MM.1S (cell line): ENCODE data around the gene FAR2.

ENCODE experiments used
- DNase-seq: peaks from one replicate; pipeline ENCODE4 v3.0.0-alpha.2; 2015
- H2AFZ ChIP-seq: fragments of 300-600 bp; sonication (generic); 2 replicates; pipeline ENCODE4 v1.6.0; 2016; ENCODE audit warnings: antibody characterized with exemption, low read length
- H3F3A ChIP-seq: fragments of 300-600 bp; sonication (generic); 2 replicates; pipeline ENCODE4 v1.6.1; 2016; ENCODE audit warnings: mild to moderate bottlenecking, antibody characterized with exemption, low read length, moderate library complexity, mixed read lengths; ENCODE audit not compliant: insufficient read depth
- H3K27ac ChIP-seq: fragments of 300-600 bp; sonication (generic); 2 replicates; pipeline ENCODE4 v1.5.1; 2016; ENCODE audit warnings: mild to moderate bottlenecking, low read length
- H3K27me3 ChIP-seq: fragments of 300-600 bp; sonication (generic); replicated peaks from 2 replicates; pipeline ENCODE4 v1.6.0; 2016; ENCODE audit warnings: low read length; ENCODE audit not compliant: insufficient read depth
- H3K36me3 ChIP-seq: fragments of 300-600 bp; sonication (generic); replicated peaks from 2 replicates; pipeline ENCODE4 v1.6.1; 2016; ENCODE audit warnings: mild to moderate bottlenecking, low read length, mixed read lengths; ENCODE audit not compliant: insufficient read depth
- H3K4me1 ChIP-seq: fragments of 300-600 bp; sonication (generic); 2 replicates; pipeline ENCODE4 v1.6.1; 2016; ENCODE audit warnings: low read length, mixed read lengths
- H3K4me2 ChIP-seq: fragments of 300-600 bp; sonication (generic); 2 replicates; pipeline ENCODE4 v1.6.0; 2016; ENCODE audit warnings: low read depth, low read length
- H3K4me3 ChIP-seq: fragments of 300-600 bp; sonication (generic); 2 replicates; pipeline ENCODE4 v1.5.1; 2016; ENCODE audit warnings: low read length, mixed read lengths
- H3K79me2 ChIP-seq: fragments of 300-600 bp; sonication (generic); 2 replicates; pipeline ENCODE4 v1.6.1; 2016; ENCODE audit warnings: mixed run types, low read length, mixed read lengths
- H3K9ac ChIP-seq: fragments of 300-600 bp; sonication (generic); 2 replicates; pipeline ENCODE4 v1.6.1; 2016; ENCODE audit warnings: low read length, mixed read lengths
- H3K9me2 ChIP-seq: fragments of 300-600 bp; sonication (generic); replicated peaks from 2 replicates; pipeline ENCODE4 v1.6.1; 2016; ENCODE audit warnings: mild to moderate bottlenecking, low read length, mixed read lengths; ENCODE audit not compliant: insufficient read depth
- H3K9me3 ChIP-seq: fragments of 300-600 bp; sonication (generic); replicated peaks from 2 replicates; pipeline ENCODE4 v1.6.1; 2016; ENCODE audit warnings: mild to moderate bottlenecking, low read length, mixed read lengths; ENCODE audit not compliant: insufficient read depth
- H4K20me1 ChIP-seq: fragments of 300-600 bp; sonication (generic); 2 replicates; pipeline ENCODE4 v1.6.1; 2016; ENCODE audit warnings: mild to moderate bottlenecking, low read length, moderate library complexity, mixed read lengths; ENCODE audit not compliant: insufficient read depth
- CTCF ChIP-seq: fragments of 300-600 bp; sonication (generic); IDR thresholded peaks from 2 replicates; pipeline ENCODE4 v1.5.1; 2016; ENCODE audit warnings: antibody characterized with exemption, low read length, mixed read lengths
- EZH2 ChIP-seq: fragments of 300-600 bp; sonication (generic); optimal IDR thresholded peaks from 2 replicates; pipeline ENCODE3; 2017; ENCODE audit warnings: low read depth, mild to moderate bottlenecking, antibody characterized with exemption, low read length, mixed read lengths
- EZH2phosphoT487 ChIP-seq: fragments of 300-600 bp; sonication (generic); IDR thresholded peaks from 2 replicates; pipeline ENCODE4 v1.6.1; 2018; ENCODE audit warnings: antibody characterized with exemption, low read length

FAR2 gene

GRCh38 chr12:29264424-29264823 is 115.3 kb downstream of the FAR2 start:
- Histone ChIP-seq H3K4me2 (no peak overlapping the region), H3K9ac (no peak overlapping the region), H2AFZ (no peak overlapping the region)

GRCh38 chr12:29269706-29270408 is 120.8 kb downstream of the FAR2 start:
- H3K27me3 ChIP-seq: no peaks in the 10 kb centered on the region
- no peak overlapping the region for H3K9ac ChIP-seq
- TF ChIP-seq EZH2phosphoT487 (no peak), EZH2 (no peak)
- H4K20me1 ChIP-seq: no peaks in the 10 kb centered on the region
- H3K4me2 ChIP-seq: no peak overlapping the region
- H3K9me3 ChIP-seq: no peaks in the 10 kb centered on the region
- H3F3A ChIP-seq: no peaks in the 10 kb centered on the region
- H3K4me3 ChIP-seq: no peak overlapping the region
- no peak overlapping the region for H2AFZ ChIP-seq
- H3K36me3 ChIP-seq: no peaks in the 10 kb centered on the region
- H3K9me2 ChIP-seq: no peaks in the 10 kb centered on the region
- no peaks in the 10 kb centered on the region for H3K4me1 ChIP-seq
- no peak for DNase-seq
- no peak overlapping the region for H3K27ac ChIP-seq
- H3K79me2 ChIP-seq: no peaks in the 10 kb centered on the region

More at GRCh38 chr12:29264424-29264823, 115.3 kb downstream of the FAR2 start:
- no peak for TF ChIP-seq CTCF
- TF ChIP-seq EZH2: no peak
- TF ChIP-seq EZH2phosphoT487: no peak
- no peak for DNase-seq
- Histone ChIP-seq H3K4me1 (no peaks in the 10 kb centered on the region), H3K9me2 (no peaks in the 10 kb centered on the region), H3K27ac (no peak overlapping the region), H4K20me1 (no peaks in the 10 kb centered on the region), H3K27me3 (no peaks in the 10 kb centered on the region), H3K79me2 (no peaks in the 10 kb centered on the region), H3K9me3 (no peaks in the 10 kb centered on the region), H3K4me3 (no peak overlapping the region), H3F3A (no peaks in the 10 kb centered on the region), H3K36me3 (no peaks in the 10 kb centered on the region)

GRCh38 chr12:29270446-29270845 is 121.4 kb downstream of the FAR2 start:
- no peak overlapping the region for H3K9ac ChIP-seq
- no peak overlapping the region for H3K4me2 ChIP-seq
- no peak for TF ChIP-seq EZH2phosphoT487
- no peak for TF ChIP-seq CTCF
- no peak for TF ChIP-seq EZH2
- no peak for DNase-seq
- no peak overlapping the region for H3K27ac ChIP-seq
- H3K79me2 ChIP-seq: no peaks in the 10 kb centered on the region
- no peaks in the 10 kb centered on the region for H3K9me2 ChIP-seq
- no peaks in the 10 kb centered on the region for H3K9me3 ChIP-seq
- H3K36me3 ChIP-seq: no peaks in the 10 kb centered on the region
- H3K4me1 ChIP-seq: no peaks in the 10 kb centered on the region
- no peak overlapping the region for H2AFZ ChIP-seq
- no peaks in the 10 kb centered on the region for H3K27me3 ChIP-seq
- H4K20me1 ChIP-seq: no peaks in the 10 kb centered on the region
- H3F3A ChIP-seq: no peaks in the 10 kb centered on the region
- no peak overlapping the region for H3K4me3 ChIP-seq

GRCh38 chr12:29273178-29273843 is 124.2 kb downstream of the FAR2 start:
- Histone ChIP-seq H3K9me3 (no peaks in the 10 kb centered on the region), H3K27ac (no peak overlapping the region), H3K9ac (no peak overlapping the region), H3K36me3 (no peaks in the 10 kb centered on the region), H3K4me2 (no peak overlapping the region), H3K79me2 (no peaks in the 10 kb centered on the region), H3K4me3 (no peak overlapping the region), H3K9me2 (no peaks in the 10 kb centered on the region), H3F3A (no peaks in the 10 kb centered on the region), H2AFZ (no peak overlapping the region), H3K4me1 (no peaks in the 10 kb centered on the region), H3K27me3 (no peaks in the 10 kb centered on the region), H4K20me1 (no peaks in the 10 kb centered on the region)
- TF ChIP-seq CTCF (no peak), EZH2 (no peak), EZH2phosphoT487 (no peak)
- DNase-seq: no peak
